Panc1 (cell line): ENCODE measurements around the gene ANXA3.

ENCODE experiments used
- POLR2AphosphoS5 ChIP-seq: IDR thresholded peaks from 2 replicates; pipeline ENCODE4 v1.6.1; 2012; ENCODE audit warnings: mild to moderate bottlenecking, low read depth, low read length, moderate library complexity
- TCF7L2 ChIP-seq: IDR thresholded peaks from 2 replicates; pipeline ENCODE4 v1.6.1; 2011; ENCODE audit warnings: mild to moderate bottlenecking, low read depth, low read length, inconsistent platforms
- TF ChIP-seq, protein P1 (sequence below): fragments of 450-650 bp; IDR thresholded peaks from 2 replicates; pipeline ENCODE4 v1.5.1; 2017; ENCODE audit warnings: mild to moderate bottlenecking

DNA sequence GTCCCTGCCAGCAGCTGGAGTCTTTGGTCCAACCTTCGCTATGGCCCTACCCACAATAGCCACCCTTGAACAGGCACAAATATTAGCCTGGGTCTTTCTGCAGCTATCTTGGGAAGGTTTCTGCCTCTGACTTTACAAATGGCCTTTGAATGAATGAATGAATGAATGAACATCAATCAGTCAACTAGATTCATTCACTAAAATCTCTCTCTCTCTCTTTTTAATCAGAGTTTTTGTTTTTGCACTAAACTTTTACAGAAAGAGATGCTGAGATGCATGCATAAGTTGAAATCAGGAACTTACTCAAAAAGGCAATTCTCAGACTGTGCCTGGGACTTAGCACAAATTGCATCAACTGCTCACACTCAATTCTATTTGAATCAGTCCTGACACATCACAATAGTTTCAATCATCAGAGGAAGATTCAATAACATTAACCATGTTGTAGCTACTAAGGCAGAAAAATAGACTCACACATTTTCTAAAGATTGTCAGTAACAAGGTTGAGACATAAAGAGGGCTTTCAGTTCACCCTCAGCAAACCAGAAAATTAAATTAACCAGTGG is 55.0 kb downstream of the ANXA3 start:
- TF ChIP-seq, protein P1, sequence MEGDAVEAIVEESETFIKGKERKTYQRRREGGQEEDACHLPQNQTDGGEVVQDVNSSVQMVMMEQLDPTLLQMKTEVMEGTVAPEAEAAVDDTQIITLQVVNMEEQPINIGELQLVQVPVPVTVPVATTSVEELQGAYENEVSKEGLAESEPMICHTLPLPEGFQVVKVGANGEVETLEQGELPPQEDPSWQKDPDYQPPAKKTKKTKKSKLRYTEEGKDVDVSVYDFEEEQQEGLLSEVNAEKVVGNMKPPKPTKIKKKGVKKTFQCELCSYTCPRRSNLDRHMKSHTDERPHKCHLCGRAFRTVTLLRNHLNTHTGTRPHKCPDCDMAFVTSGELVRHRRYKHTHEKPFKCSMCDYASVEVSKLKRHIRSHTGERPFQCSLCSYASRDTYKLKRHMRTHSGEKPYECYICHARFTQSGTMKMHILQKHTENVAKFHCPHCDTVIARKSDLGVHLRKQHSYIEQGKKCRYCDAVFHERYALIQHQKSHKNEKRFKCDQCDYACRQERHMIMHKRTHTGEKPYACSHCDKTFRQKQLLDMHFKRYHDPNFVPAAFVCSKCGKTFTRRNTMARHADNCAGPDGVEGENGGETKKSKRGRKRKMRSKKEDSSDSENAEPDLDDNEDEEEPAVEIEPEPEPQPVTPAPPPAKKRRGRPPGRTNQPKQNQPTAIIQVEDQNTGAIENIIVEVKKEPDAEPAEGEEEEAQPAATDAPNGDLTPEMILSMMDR, result no peak
- no peak for TF ChIP-seq POLR2AphosphoS5
- TF ChIP-seq TCF7L2, result no peak
